HepG2 (cell line): ENCODE measurements around the gene GSG1. TPM values are rescaled to one million over a fixed set of nuclear protein-coding genes. Genes with fewer than 3 reads are reported as not detected.

Experiments used
- ATAC-seq: fragments of 200-7000 bp; cut with Tn5 transposase; 3 replicates; pipeline ENCODE4 v1.9.1; 2020; ENCODE audit warnings: mild to moderate bottlenecking, moderate library complexity
- BruUV-seq: library from RNA; stranded (reverse); fragments of 400-500 nt; replicated peaks from 2 replicates; lab custom pipeline; 2021; lab: Mats Ljungman, UMichigan
- CTCF ChIA-PET: fragments of 300-600 bp; formaldehyde crosslinking; extraction: SDS; loops from one replicate; lab custom pipeline; 2021; ENCODE audit warnings: low total read pairs, inconsistent platforms, low intra/inter-chr PET ratio; lab: Yijun Ruan, JAX
- POLR2A ChIA-PET: fragments of 350-600 bp; sonication (Branson Sonifier 250); formaldehyde crosslinking; loops from one replicate; lab custom pipeline; 2020; ENCODE audit warnings: antibody characterized with exemption, inconsistent platforms; lab: Yijun Ruan, JAX
- DNase-seq: peaks from one replicate; pipeline ENCODE4 v3.0.0-alpha.2; 2015; ENCODE audit warnings: low spot score
- FAIRE-seq: peaks from 3 replicates; lab custom pipeline; 2011; peaks lifted over from hg19 to GRCh38; lab: Jason Lieb, UNC
- H2AFZ ChIP-seq: one replicate; pipeline ENCODE4 v1.6.1; 2011; ENCODE audit warnings: low read length, inconsistent platforms
- H3K27ac ChIP-seq: fragments of 300-600 bp; 3 replicates; pipeline ENCODE4 v1.8.0; 2011; ENCODE audit warnings: mixed run types, mild to moderate bottlenecking, mixed read lengths, low read length, inconsistent platforms; ENCODE audit not compliant: insufficient read depth; ENCODE audit errors: extremely low read length
- H3K27me3 ChIP-seq, 2 experiments: fragments of 200-600 bp in 1 of 2; 2 replicates in 1 of 2; 3 replicates in 1 of 2; pipeline versions ENCODE4 v1.6.0 to v1.8.0; 2011; ENCODE audit warnings: low read length in 2 of 2, mild to moderate bottlenecking in 2 of 2, moderate library complexity in 2 of 2, inconsistent platforms in 1 of 2; ENCODE audit not compliant: insufficient read depth in 2 of 2, control insufficient read depth in 1 of 2
- H3K36me3 ChIP-seq, 2 experiments: fragments of 200-600 bp in 1 of 2; replicated peaks in 1 of 2; 2 replicates in 1 of 2; 3 replicates in 1 of 2; pipeline versions ENCODE4 v1.5.1 to v1.8.0; 2011; ENCODE audit warnings: low read length in 2 of 2, inconsistent platforms in 1 of 2; ENCODE audit not compliant: insufficient read depth in 2 of 2, control insufficient read depth in 1 of 2
- H3K4me1 ChIP-seq: 2 replicates; pipeline ENCODE4 v1.5.1; 2012; ENCODE audit warnings: low read length, inconsistent platforms; ENCODE audit not compliant: insufficient read depth
- H3K4me2 ChIP-seq: 2 replicates; pipeline ENCODE4 v1.6.0; 2011; ENCODE audit warnings: low read depth, low read length, inconsistent platforms
- H3K4me3 ChIP-seq, 3 experiments: fragments of 200-600 bp in 1 of 3; sonication (generic), shearing (Covaris generic) in 1 of 3; replicated peaks in 1 of 3; 2 replicates each; pipeline ENCODE4 v1.5.1; 2011 to 2016; ENCODE audit warnings: low read length in 3 of 3, inconsistent platforms in 2 of 3, low read depth in 2 of 3, mild to moderate bottlenecking in 2 of 3, control low read depth in 1 of 3, mixed read lengths in 1 of 3; ENCODE audit not compliant: insufficient read depth in 1 of 3
- H3K79me2 ChIP-seq: one replicate; pipeline ENCODE4 v1.6.1; 2011; ENCODE audit warnings: low read length, inconsistent platforms; ENCODE audit not compliant: insufficient read depth
- H3K9ac ChIP-seq: 2 replicates; pipeline ENCODE4 v1.6.0; 2011; ENCODE audit warnings: mild to moderate bottlenecking, low read depth, low read length, inconsistent platforms; ENCODE audit not compliant: insufficient read depth
- H3K9me3 ChIP-seq: 2 replicates; pipeline ENCODE4 v1.5.1; 2012; ENCODE audit warnings: mild to moderate bottlenecking, low read length
- H4K20me1 ChIP-seq: 2 replicates; pipeline ENCODE4 v1.6.0; 2011; ENCODE audit warnings: inconsistent platforms, mild to moderate bottlenecking, low read length, moderate library complexity; ENCODE audit not compliant: insufficient read depth
- NFE2L2 ChIP-seq: fragments of 150-350 bp; IDR thresholded peaks from 2 replicates; pipeline ENCODE4 v1.6.1; 2014; ENCODE audit warnings: low read length
- PHF21A ChIP-seq: sonication (generic); formaldehyde crosslinking; IDR thresholded peaks from 2 replicates; pipeline ENCODE4 v1.5.0; 2020; ENCODE audit warnings: mild to moderate bottlenecking, missing genetic modification reagents
- ZNF180 ChIP-seq: sonication (generic); formaldehyde crosslinking; IDR thresholded peaks from 2 replicates; pipeline ENCODE4 v1.4.0; 2020; ENCODE audit warnings: low read depth, missing genetic modification reagents, borderline replicate concordance
- ZNF251 ChIP-seq: sonication (generic); formaldehyde crosslinking; IDR thresholded peaks from 2 replicates; pipeline ENCODE4 v1.9.0; 2021; ENCODE audit warnings: mild to moderate bottlenecking, missing genetic modification reagents
- ZNF446 ChIP-seq: sonication (generic); formaldehyde crosslinking; IDR thresholded peaks from 2 replicates; pipeline ENCODE4 v1.5.0; 2020; ENCODE audit warnings: mild to moderate bottlenecking, missing genetic modification reagents
- ZNF484 ChIP-seq: sonication (generic); formaldehyde crosslinking; IDR thresholded peaks from 2 replicates; pipeline ENCODE4 v1.5.1; 2020; ENCODE audit warnings: mild to moderate bottlenecking, low read depth, missing genetic modification reagents, borderline replicate concordance
- ZNF567 ChIP-seq: sonication (generic); formaldehyde crosslinking; IDR thresholded peaks from 2 replicates; pipeline ENCODE4 v1.8.1; 2023; ENCODE audit warnings: mild to moderate bottlenecking, missing genetic modification reagents, borderline replicate concordance
- WGBS: methylation state at CpG from one replicate; pipeline ENCODE4 v1.1.6; 2017; ENCODE audit warnings: low lambda C conversion rate; 5-methylcytosine and 5-hydroxymethylcytosine counted together
- in situ Hi-C: cut with HindIII; loops from 2 replicates; pipeline ENCODE4 v1.10.0; 2017; ENCODE audit warnings: low pct_unique_long_range_greater_than_20kb; ENCODE audit not compliant: extremely low pct_ligation_motif_present
- intact Hi-C: fragments of 100-400 bp; cut with micrococcal nuclease; formaldehyde crosslinking; loops from one replicate; pipeline ENCODE4 v1.10.0; 2022; ENCODE audit not compliant: unreplicated experiment
- polyA plus RNA-seq, 8 experiments: library from polyadenylated mRNA; depleted of rRNA in 3 of 8; stranded (reverse) in 7 of 8; unstranded in 1 of 8; fragments of >200 nt; fragmentation: Illumina TruSeq in 4 of 8; extraction: Trizol in 4 of 8; gene quantifications; 2 replicates each; pipeline versions ENCODE4 v1.2.1 to v1.2.3, GENCODE V29; 2011 to 2016; ENCODE audit warnings: low read depth in 4 of 8, missing spikeins in 1 of 8, mixed read lengths in 1 of 8; ENCODE audit not compliant: insufficient read depth in 1 of 8
- total RNA-seq, 5 experiments: library from RNA; depleted of rRNA; stranded (reverse); fragments of >200 nt; fragmentation: Illumina TruSeq; extraction: Trizol; gene quantifications; 2 replicates each; pipeline ENCODE4 v1.2.3, GENCODE V29; 2016; ENCODE audit warnings: low read depth in 1 of 5
- TF ChIP-seq, protein P1 (sequence below): sonication (generic); formaldehyde crosslinking; IDR thresholded peaks from 2 replicates; pipeline ENCODE4 v1.4.0; 2020; ENCODE audit warnings: missing genetic modification reagents, borderline replicate concordance
- TF ChIP-seq, protein P2 (sequence below): sonication (generic); formaldehyde crosslinking; IDR thresholded peaks from 2 replicates; pipeline ENCODE4 v1.9.0; 2021; ENCODE audit warnings: missing genetic modification reagents, borderline replicate concordance
- TF ChIP-seq, protein P3 (sequence below): sonication (generic); formaldehyde crosslinking; IDR thresholded peaks from 2 replicates; pipeline ENCODE4 v1.8.1; 2023; ENCODE audit warnings: mild to moderate bottlenecking, moderate library complexity, missing genetic modification reagents
- TF ChIP-seq, protein P4 (sequence below): sonication (generic); formaldehyde crosslinking; conservative IDR thresholded peaks from 2 replicates; pipeline ENCODE4 v1.4.0; 2020; ENCODE audit warnings: missing genetic modification reagents

The GSG1 gene
- total and polyA plus RNA-seq, 2 of the 13 experiments (the other 11 are each of a cell fraction or from before 2014, with no cell fraction given): not detected

DNA sequence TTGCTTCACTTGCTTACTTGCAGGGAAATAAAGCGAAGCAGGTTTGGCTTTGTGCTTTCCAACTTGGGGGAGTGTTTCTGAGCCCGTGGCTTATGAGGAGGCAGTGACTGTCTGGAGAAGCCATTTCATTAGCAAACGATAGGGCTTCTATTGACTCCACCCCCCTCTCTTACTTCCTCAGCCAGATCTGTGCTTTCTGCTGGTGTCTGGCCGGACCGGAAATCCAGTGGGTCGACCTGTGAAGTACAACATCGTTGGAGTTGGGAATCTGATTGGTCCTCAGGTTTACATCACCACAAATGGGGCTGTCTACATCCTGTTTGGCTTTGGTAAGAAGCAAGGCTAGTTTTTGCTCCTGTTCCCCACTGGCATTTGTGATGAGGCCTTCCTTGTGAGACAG is 37.0 kb downstream of the GSG1 start (continued):
- TF ChIP-seq, protein P1, sequence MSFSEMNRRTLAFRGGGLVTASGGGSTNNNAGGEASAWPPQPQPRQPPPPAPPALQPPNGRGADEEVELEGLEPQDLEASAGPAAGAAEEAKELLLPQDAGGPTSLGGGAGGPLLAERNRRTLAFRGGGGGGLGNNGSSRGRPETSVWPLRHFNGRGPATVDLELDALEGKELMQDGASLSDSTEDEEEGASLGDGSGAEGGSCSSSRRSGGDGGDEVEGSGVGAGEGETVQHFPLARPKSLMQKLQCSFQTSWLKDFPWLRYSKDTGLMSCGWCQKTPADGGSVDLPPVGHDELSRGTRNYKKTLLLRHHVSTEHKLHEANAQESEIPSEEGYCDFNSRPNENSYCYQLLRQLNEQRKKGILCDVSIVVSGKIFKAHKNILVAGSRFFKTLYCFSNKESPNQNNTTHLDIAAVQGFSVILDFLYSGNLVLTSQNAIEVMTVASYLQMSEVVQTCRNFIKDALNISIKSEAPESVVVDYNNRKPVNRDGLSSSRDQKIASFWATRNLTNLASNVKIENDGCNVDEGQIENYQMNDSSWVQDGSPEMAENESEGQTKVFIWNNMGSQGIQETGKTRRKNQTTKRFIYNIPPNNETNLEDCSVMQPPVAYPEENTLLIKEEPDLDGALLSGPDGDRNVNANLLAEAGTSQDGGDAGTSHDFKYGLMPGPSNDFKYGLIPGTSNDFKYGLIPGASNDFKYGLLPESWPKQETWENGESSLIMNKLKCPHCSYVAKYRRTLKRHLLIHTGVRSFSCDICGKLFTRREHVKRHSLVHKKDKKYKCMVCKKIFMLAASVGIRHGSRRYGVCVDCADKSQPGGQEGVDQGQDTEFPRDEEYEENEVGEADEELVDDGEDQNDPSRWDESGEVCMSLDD (CRISPR knock-in tag): no peak

DNA sequence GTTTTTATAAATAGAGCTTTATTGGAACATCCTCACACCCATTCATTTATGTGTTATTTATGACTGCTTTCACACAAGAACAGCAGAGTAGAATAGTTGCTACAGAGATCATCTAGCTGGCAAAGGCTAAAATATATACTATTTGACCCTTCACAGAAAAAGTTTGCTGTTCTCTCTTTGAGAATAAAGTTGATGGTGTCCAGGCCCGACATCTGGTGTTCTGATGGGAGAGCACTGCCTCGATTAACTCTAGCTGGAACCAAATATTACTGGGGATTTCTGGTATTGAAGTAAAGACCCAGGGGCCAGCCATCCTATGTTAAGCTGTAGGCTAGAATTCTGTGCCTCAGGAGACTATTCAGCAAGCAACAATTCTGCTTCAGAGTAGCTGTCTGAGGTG is 37.5 kb downstream of the GSG1 start:
- Histone ChIP-seq H4K20me1 (no peaks in the 10 kb centered on the region), H3K4me2 (no peak overlapping the region), H3K4me1 (no peaks in the 10 kb centered on the region), H2AFZ (no peak overlapping the region), H3K4me3 (no peak overlapping the region), H3K79me2 (no peaks in the 10 kb centered on the region), H3K9ac (no peak overlapping the region), H3K27ac (no peak overlapping the region), H3K9me3 (no peaks in the 10 kb centered on the region), H3K27me3 (no peaks in the 10 kb centered on the region), H3K36me3 (peaks cover 5 to 22% of the 10 kb centered on the region in 2 experiments; a peak in 4 of 5 replicates)
- ATAC-seq (no peak), DNase-seq (no peak), FAIRE-seq (no peak)
- ChIA-PET POLR2A (no interaction called here), CTCF (no interaction called here)
- in situ Hi-C loops (no loop called here), intact Hi-C loops (loop anchor here (1.0 kb wide), 1 partner anchor 11 kb away; no protein-coding TSS in a partner anchor)
- 80% methylated on average over 2 of the region's 2 CpGs for WGBS
- TF ChIP-seq ZNF180 (CRISPR knock-in tag) (no peak), ZNF446 (CRISPR knock-in tag) (no peak), NFE2L2 (no peak), ZNF567 (CRISPR knock-in tag) (no peak), PHF21A (CRISPR knock-in tag) (no peak), ZNF251 (no peak), ZNF484 (CRISPR knock-in tag) (no peak)
- TF ChIP-seq, protein P2, sequence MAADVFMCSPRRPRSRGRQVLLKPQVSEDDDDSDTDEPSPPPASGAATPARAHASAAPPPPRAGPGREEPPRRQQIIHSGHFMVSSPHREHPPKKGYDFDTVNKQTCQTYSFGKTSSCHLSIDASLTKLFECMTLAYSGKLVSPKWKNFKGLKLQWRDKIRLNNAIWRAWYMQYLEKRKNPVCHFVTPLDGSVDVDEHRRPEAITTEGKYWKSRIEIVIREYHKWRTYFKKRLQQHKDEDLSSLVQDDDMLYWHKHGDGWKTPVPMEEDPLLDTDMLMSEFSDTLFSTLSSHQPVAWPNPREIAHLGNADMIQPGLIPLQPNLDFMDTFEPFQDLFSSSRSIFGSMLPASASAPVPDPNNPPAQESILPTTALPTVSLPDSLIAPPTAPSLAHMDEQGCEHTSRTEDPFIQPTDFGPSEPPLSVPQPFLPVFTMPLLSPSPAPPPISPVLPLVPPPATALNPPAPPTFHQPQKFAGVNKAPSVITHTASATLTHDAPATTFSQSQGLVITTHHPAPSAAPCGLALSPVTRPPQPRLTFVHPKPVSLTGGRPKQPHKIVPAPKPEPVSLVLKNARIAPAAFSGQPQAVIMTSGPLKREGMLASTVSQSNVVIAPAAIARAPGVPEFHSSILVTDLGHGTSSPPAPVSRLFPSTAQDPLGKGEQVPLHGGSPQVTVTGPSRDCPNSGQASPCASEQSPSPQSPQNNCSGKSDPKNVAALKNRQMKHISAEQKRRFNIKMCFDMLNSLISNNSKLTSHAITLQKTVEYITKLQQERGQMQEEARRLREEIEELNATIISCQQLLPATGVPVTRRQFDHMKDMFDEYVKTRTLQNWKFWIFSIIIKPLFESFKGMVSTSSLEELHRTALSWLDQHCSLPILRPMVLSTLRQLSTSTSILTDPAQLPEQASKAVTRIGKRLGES: no peak
- TF ChIP-seq, protein P3, sequence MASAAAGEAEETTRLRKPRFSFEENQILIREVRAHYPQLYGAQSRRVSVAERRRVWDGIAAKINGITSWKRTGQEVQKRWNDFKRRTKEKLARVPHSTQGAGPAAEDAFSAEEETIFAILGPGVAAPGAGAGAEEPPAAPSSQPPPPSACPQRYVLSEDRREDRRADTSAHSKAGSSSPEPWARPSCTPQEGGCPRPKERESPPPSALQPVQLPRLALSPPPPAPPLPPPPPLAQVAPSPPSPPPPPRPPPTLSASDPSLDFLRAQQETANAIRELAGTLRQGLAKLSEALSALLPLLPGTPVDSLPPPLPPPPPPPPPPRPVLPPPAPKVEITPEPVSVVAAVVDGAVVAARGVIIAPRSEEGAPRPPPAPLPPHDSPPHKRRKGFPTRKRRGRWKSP (CRISPR knock-in tag): no peak
- TF ChIP-seq, protein P4, sequence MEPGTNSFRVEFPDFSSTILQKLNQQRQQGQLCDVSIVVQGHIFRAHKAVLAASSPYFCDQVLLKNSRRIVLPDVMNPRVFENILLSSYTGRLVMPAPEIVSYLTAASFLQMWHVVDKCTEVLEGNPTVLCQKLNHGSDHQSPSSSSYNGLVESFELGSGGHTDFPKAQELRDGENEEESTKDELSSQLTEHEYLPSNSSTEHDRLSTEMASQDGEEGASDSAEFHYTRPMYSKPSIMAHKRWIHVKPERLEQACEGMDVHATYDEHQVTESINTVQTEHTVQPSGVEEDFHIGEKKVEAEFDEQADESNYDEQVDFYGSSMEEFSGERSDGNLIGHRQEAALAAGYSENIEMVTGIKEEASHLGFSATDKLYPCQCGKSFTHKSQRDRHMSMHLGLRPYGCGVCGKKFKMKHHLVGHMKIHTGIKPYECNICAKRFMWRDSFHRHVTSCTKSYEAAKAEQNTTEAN: no peak
- BruUV-seq: no TSS peak
